Erythroblast (primary cell): ENCODE data around the gene PRKAA1.

Experiments
- GATA1 ChIP-seq: IDR thresholded peaks from 2 replicates; pipeline ENCODE4 v1.6.1; 2011; ENCODE audit warnings: low read depth, mild to moderate bottlenecking, control low read depth, low read length, moderate library complexity
- POLR2A ChIP-seq: IDR thresholded peaks from 2 replicates; pipeline ENCODE4 v1.6.1; 2011; ENCODE audit warnings: mild to moderate bottlenecking, low read length

DNA sequence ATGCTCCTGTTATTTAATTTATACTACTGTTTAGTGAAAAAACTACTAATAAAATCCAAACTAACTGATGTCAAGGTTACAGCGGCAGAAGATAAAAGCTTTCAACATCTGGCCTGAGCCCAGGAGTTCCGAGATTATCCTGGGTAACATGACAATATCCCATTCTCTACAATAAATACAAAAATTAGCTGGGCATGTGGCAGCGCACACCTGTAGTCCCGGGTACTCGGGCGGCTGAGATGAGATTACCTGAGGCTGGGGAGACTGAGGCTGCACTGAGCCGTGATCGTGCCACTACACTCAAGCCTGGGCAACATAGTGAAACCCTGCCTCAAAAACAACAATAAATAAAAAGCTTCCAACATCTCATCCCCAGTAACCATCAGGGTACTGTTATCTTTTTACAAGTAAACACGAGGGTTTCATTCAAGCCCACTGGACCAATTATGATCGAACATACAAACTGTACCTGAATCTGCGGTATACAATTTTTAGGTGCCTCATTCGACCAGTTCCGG is 35.6 kb upstream of the PRKAA1 start:
- TF ChIP-seq POLR2A (no peak), GATA1 (no peak)
